ENCODE results near the gene CACNA1G.

CACNA1G gene

DNA sequence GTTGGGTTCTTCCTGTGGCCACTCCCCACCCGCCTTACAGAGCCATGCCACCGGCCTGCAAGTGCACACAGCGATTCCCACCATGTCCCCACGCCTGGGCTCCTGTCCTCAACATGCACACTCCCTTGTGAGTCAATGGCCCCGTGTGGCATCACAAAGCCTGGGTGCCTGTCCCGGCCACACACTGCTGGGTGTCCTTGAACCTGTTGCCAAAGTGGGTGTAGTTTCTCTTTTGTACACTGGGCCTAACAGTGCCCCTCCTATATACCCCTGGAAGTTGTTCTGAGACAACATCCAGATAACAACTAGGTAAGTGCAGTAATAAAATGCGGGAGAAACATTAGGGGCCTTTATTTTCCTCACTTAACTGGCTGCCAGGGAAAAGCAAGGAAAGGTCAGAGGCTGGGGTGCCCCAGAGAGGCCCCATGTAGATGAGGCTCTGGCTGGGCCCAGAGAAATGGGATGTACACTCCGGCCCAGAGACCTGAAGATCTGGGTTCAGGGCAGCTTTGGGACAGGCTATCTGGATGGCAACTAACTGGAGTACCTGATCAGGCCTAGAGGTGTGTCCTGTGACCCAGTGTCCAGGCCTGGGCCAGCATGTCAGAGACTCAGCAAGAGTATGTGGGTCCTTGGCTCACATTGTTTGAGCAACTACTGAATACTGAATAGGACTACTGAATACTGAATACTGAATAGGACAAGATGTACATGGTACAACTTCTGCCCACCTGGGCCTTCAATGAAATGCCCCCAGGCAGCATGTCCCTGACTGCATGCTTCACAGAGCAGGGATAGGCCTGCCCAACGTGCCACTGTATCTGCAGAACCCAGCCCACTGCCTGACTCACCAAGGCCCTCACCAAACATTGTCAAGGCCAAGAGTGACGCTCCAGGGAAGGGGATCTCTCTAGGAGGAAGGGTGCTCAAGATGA lies 82.5 kb downstream of the CACNA1G start:
- in situ Hi-C loops (cut with MboI; ENCODE audit: low sequenced_read_pairs): no loop called here

DNA sequence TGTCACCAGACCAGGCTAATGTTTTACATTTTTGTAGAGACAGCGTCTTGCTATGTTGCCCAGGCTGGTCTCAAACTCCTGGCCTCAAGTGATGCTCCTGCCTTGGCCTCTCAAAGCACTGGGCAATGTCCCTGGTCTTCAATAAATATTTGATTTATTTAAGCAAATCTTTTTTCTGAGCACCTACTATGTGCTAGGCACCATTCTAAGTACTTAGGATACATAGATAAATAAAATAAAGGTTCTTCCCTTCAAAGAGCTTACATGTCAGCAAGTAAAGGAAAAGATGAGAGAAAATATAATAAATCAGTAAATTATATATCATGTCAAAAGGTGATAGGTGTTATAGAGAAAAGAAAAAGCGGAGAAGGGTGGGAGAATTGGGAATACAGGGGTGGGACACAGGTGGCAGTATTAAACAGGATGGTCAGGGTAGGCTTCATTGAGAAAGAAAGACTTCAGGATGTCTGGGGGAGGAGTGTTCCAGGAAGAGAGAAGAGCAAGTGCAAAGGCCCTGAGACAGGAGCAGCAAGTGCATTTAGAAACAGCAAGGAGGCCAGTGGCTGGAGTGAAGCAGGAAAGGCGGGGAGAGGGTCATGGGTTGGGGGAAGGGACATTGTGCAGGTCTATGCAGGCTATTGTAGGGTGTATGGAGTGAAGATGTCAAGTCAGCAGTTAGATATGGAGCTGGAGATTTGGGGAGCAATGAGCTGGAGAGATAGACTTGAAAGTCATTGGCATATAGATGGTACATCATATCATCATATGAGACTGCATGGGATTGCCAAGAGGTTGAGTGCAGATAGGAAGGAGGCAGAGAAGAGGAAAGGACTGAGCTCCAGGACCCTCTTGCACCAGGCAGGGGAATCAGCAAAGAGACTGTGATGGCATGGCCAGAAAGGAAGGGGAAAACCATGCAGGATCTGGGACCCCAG lies 85.5 kb downstream of the CACNA1G start:
- in situ Hi-C loops (cut with MboI; ENCODE audit: low sequenced_read_pairs): no loop called here

DNA sequence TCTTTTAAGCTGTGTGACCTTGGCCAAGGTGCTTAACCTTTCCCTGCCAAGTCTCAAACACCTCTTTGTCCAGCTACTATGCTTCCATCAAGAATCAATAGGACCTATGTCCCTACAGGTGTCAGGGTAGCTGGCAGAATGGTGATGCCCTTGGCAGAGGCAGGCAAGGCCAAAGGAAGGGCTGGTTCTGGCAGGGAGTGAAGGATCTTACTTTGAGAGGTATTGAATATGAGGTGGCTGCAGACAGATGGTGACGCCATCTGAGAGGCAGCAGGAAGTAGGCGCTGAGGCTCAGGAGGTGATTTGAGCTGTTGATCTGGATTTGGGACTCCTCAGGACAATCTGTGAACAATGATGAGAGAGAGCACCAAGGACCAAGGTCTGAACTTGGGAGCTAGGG lies 86.7 kb downstream of the CACNA1G start:
- in situ Hi-C loops (cut with MboI; ENCODE audit: low sequenced_read_pairs): no loop called here

DNA sequence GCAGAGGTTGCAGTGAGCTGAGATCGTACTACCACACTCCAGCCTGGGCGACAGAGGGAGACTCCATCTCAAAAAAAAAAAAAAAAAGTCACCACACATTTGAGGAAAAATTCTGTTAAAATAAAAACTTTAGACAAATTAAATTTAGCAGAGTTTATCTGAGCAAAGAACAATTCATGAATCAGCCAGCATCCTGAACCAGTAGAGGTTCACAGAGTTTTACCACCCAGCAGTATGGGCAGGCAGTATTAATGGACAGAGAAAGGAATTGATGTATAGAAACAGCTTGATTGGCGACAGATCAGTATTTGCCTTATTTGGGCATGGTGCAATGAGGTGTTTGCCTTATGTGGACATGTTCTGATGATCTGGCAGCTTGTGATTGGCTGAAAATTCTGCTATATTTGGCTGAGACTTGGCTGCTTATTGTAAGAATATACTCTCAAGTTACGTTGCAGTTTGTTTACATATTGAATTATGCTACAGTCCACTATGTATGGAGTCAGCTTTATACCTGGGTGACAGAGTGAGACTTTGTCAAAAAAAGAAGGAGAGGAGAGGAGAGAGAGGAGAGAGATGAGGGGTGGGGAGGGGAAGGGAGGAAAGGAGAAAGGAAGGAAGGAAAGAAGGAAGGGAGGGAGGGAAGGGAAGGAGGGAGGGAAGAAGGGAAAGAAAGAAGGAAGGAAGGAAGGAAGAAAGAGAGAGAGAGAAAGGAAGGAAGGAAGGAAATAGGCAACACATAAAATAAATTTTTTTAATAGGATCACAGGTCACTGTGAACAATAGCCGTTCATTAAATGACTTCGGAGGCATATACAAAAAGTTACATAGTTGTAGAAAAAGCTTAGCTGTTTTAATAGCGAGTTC lies 88.8 kb downstream of the CACNA1G start:
- in situ Hi-C loops (cut with MboI; ENCODE audit: low sequenced_read_pairs): no loop called here

DNA sequence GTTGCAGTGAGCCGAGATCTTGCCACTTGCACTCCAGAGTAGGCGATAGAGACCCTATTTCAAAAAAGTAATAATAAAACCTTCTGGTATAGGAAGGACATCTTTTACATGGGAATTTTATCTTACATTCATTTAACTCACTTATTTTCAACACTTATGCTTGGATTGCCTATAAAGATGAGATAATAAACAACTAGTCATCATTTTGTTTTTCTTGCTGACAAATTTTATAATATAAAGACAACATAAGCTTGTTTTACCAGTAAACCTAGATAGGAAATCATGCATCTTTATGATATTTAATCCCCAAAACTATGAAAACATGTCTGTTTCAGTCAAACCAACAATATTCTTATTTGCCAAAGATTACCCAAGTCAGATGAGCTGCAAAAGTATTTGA lies 91.1 kb downstream of the CACNA1G start:
- in situ Hi-C loops (cut with MboI; ENCODE audit: low sequenced_read_pairs): no loop called here

DNA sequence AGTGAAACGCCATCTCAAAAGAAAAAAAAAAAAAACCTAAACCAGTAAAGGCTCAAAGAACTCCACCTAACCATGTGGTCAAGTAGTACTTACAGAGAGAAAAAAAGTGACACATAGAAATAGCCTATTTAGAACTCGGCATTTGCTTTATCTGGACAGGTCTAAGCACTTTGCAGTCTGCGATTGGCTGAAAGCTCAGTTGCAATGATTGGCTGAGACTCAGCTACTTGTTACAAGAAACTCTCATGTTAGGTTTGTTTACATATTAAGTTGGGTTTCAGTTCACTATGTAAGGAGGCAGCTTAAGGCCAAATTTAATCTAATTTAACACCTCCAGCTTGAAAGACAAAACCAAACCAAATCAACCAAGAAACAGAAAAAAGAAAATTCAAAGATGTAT lies 93.2 kb downstream of the CACNA1G start:
- in situ Hi-C loops (cut with MboI; ENCODE audit: low sequenced_read_pairs): no loop called here

DNA sequence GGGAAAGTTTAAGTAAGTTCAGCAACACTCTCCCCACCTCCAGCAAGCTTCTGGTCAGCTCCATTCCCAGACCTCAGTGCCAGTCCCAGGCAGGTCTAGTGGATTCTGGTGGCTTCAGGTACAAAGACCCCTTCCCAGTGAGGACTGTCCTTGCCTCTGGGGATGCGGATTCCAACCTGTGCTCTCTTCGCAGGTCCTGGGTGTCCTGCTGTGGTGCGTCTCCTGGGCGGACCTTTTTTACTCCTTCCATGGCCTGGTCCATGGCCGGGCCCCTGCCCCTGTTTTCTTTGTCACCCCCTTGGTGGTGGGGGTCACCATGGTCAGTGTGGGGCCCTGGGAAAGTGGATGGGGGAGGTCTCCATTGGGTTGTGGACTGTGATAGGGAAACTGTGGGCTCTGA lies 96.0 kb downstream of the CACNA1G start:
- in situ Hi-C loops (cut with MboI; ENCODE audit: low sequenced_read_pairs): no loop called here

DNA sequence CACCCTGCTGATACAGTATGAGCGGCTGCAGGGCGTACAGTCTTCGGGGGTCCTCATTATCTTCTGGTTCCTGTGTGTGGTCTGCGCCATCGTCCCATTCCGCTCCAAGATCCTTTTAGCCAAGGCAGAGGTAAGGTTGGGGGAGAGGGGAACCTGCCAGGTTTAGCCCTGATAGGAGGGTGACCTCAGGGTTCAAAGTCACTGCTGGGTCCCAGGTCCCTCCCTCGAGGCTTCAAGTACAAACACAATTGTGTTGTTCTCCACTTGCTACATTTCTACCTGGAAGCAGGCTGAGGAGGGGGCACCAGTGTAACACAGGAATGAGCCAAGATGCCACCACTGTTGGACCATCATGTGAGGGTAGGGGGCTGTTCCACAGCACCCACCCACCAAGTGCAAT lies 96.5 kb downstream of the CACNA1G start:
- in situ Hi-C loops (cut with MboI; ENCODE audit: low sequenced_read_pairs): no loop called here

DNA sequence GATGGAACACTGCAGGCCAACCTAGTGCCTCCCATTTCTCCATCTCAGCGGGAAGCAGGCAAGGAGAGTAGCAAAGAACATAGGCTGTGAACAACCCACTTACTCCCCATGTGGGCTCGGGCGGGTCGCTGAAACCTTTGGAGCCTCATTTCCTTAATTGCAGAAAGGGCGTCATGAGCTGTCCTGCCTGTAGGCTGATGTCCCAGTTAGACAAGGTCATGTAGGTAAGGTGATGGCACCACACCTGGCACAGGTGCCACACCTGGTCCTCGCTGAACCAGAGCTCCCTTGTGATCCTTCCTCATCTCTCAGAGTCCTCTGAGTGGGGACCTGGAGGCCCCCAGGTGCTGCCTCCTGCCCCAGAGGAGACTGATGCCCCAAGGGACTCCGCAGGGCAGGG lies 97.1 kb downstream of the CACNA1G start:
- in situ Hi-C loops (cut with MboI; ENCODE audit: low sequenced_read_pairs): no loop called here

DNA sequence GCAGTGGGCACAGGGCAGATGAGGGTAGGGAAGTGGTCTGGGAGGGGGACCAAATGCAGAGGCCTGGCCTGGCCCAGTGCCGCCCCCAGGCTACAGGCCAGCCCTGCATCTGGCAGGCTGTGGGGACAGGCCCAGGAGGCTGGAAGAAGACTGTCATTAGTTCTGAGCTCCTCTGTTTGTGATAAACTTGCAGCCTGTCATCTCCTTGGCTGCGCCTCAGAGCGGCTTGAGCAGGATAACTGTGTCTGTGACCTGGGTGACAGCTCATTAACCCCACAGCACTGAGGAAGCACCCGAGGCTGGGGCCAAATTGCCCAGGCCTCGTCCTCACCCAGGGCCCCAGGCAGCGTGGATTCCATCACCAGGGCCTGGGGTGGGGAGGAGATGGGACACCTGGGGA lies 98.1 kb downstream of the CACNA1G start:
- in situ Hi-C loops (cut with MboI; ENCODE audit: low sequenced_read_pairs): no loop called here

DNA sequence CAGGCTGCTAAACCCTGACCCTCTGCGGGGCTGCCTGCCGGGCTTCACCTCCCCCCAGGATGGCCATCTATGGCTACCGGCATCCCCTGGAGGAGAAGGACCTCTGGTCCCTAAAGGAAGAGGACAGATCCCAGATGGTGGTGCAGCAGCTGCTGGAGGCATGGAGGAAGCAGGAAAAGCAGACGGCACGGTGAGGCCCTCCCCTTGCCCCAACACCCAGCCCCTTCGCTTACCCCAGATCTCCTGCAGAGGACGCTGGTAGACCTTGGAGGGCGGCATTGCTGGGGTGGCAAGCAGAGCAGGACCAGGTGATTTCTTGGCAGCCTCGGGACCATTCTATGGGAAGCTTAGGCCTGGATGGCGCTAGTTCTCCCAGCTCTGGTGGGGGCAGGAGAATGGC lies 98.7 kb downstream of the CACNA1G start:
- in situ Hi-C loops (cut with MboI; ENCODE audit: low sequenced_read_pairs): no loop called here

DNA sequence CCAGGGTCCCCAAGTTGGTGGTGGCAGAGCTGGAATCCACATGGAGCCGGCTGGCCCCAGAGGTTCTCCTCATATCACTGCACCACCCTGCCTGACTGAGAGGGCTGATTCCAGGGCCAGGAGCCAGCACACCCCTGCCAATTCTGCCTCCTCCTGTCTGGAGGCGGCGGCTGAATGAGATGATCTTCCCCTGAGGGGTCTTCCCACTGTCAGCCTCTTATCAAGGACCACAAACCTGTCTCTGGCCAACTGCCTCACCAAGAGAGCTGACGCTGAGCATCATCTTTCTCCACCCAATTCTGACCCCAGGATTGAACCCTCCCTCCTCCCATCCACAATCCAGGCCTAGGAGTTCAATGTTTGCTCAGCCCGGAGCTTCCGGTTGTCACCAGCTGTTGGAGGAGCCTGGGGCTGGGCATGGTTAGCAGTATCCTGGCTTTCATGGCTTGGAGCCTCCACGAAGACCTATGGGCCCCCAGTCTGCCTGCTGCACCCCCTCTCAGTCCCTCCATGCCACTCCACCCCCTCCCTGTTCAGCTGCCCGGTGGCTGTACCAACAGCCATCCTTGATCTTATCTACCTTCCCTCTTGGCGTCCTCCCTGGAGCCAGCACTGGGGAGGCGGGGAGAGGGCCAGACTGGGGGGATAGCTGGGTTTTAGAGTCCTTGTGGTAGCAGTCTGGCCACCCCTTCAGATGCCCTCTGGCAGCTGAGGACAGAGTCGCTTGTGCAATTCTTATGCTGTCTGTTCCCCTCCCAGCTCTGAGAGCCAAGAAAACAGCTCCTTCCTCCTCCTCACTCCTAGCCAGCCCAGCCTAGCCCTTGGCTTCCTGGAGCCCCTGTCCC lies 99.7 kb downstream of the CACNA1G start:
- in situ Hi-C loops (cut with MboI; ENCODE audit: low sequenced_read_pairs): no loop called here

DNA sequence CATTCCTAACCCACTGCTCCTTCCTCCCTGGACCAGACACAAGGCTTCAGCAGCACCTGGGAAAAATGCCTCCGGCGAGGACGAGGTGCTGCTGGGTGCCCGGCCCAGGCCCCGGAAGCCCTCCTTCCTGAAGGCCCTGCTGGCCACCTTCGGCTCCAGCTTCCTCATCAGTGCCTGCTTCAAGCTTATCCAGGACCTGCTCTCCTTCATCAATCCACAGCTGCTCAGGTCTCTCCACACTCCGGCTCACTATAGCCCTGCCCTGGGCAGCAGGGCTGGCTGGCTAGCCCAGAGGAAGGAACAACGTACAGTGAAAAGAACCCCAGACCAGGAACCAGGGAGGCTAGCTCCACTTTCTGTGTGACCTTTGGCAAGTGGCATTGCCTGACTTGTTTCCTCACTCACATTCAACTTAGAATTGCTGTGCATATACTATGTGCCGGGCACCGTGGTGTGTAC lies 100.4 kb downstream of the CACNA1G start:
- in situ Hi-C loops (cut with MboI; ENCODE audit: low sequenced_read_pairs): no loop called here

DNA sequence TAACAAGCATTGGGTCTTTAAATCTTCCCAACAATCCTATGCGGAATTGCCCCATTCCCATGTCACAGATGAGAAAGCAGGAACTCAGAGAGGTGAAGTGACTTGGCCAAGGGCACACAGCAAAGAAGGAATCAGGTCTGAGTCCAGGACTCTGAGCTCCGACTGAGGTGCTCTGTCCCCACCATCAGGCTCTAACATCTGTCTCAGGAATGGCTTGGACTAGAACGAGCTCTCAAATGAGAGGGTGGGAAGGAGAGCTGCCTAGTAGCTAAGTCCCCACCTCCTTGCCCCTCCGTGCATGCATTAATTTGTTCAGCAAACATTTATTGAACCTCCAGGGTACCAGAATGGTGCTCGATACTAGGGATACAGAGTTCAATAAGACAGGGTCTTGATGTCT lies 100.8 kb downstream of the CACNA1G start:
- in situ Hi-C loops (cut with MboI; ENCODE audit: low sequenced_read_pairs): no loop called here

DNA sequence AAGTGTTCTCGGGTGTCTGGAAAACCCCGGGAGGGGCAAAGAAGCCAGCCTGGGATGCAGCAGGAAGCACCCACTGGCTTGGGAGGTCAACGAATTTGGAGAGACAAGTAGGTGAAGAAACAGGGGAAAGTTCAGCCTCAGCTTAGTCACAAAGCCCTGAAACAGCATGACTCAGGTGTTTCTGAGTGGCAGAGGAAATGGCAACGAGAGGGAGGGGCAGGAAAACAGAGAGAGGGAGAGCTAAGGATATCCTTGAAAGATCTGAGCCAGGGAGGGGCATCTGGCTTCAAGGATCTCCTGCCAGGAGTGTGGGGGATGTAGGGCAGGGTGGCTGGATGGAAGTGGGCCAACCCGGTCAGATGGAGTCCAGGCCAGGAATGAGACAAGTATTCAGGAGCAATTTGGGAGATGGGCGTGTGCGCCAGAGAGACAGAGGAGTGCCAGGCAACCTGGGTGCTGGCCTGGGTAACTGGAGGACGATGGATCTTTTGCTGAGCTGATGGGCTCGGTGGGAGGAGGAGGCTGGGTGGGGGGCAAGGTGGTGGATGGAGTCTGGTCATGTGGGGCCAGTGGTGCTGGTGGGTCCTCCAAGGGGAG lies 101.4 kb downstream of the CACNA1G start:
- in situ Hi-C loops (cut with MboI; ENCODE audit: low sequenced_read_pairs): no loop called here

DNA sequence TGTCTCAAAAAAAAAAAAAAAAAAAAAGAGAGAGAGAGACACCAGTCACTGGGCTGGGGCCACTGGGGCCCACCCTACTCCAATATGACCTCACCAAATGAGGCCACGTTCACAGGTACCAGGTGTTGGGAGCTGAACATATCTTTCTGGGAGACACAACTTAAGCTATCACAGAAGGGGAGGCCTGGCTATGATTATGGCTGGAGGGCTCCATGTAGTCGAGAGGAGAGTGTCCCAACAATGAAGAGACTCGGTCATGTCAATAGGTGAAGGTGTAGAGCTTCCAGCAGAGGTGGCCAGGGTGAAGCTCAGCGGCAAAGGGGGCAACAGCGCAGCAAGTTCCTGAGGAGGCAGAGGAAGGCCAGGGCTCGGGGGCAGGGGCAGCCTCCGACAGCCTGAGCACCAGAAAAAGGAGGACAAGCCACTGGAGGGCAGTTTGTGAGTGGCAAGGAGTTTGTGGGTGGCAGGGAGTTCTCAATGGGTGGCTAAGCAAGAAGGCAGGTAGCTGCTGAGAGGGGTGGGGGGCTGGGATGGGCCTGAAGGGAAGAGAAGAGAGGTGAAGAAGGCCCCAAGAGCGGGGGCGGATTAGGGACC lies 102.2 kb downstream of the CACNA1G start:
- in situ Hi-C loops (cut with MboI; ENCODE audit: low sequenced_read_pairs): no loop called here

DNA sequence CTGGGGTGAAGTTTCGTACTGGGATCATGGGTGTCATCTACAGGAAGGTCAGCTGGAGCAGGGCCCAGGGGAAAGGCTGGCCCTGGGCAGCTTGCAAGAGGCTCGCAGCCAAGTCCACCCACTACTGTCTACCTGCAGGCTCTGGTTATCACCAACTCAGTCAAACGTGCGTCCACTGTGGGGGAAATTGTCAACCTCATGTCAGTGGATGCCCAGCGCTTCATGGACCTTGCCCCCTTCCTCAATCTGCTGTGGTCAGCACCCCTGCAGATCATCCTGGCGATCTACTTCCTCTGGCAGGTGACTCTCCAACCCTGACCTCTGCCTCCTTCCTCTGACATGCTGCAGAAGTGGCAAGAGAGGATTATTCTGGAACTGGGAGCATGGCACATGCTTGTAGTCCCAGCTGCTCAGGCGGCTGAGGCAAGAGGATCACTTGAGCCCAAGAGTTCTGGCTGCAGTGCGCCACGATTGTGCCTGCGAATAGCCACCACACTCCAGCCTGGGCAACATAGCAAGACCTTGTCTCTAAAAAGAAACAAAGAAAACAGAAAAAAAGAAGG lies 103.4 kb downstream of the CACNA1G start:
- in situ Hi-C loops (cut with MboI; ENCODE audit: low sequenced_read_pairs): no loop called here

DNA sequence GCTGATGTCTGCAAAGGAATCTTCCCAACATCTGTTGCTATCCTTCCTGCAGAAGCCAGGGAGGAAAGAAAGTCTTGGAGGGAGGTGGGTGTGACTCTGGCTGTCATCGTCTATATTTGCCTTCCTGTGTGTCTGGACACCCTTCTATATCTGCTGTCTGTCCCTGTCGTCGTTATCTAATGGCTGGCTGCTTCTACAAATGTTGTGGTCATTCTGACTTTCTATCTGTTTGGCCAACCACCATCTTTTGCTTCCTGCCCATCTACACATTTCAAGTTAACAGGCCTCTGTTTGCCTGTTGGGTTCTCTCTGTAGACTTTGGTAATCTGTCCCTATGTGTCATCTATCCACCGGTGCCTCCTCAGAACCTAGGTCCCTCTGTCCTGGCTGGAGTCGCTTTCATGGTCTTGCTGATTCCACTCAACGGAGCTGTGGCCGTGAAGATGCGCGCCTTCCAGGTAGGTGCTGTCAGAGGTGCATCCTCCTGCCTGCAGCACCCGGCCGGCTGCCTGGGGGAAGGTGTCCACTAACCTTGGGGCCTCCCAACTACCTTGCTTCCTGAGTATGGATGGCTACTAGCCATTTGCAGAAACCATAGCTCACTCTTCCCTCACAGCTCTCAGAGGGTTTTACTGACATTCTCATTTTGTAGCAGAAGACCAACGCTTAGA lies 104.4 kb downstream of the CACNA1G start:
- in situ Hi-C loops (cut with MboI; ENCODE audit: low sequenced_read_pairs): no loop called here

Measured in hTERT RPE-1 (cell line).